BLaER1 (cell line): Measurements from ENCODE around the gene COL4A2.

Experiments
- H3K27ac ChIP-seq: shearing (Covaris generic); formaldehyde crosslinking; 2 replicates; pipeline ENCODE4 v1.8.1; 2022
- H3K27me3 ChIP-seq: shearing (Covaris generic); formaldehyde crosslinking; 2 replicates; pipeline ENCODE4 v1.8.1; 2022
- H3K36me3 ChIP-seq: shearing (Covaris generic); formaldehyde crosslinking; 2 replicates; pipeline ENCODE4 v1.8.1; 2022
- H3K4me1 ChIP-seq: shearing (Covaris generic); formaldehyde crosslinking; 2 replicates; pipeline ENCODE4 v1.8.1; 2022
- H3K4me2 ChIP-seq: shearing (Covaris generic); formaldehyde crosslinking; 2 replicates; pipeline ENCODE4 v1.8.1; 2022
- H3K4me3 ChIP-seq: shearing (Covaris generic); formaldehyde crosslinking; 2 replicates; pipeline ENCODE4 v1.8.1; 2022
- H3K9ac ChIP-seq: shearing (Covaris generic); formaldehyde crosslinking; 2 replicates; pipeline ENCODE4 v1.8.1; 2022
- H3K9me3 ChIP-seq: shearing (Covaris generic); formaldehyde crosslinking; 2 replicates; pipeline ENCODE4 v1.8.1; 2022
- H4K20me1 ChIP-seq: shearing (Covaris generic); formaldehyde crosslinking; 2 replicates; pipeline ENCODE4 v1.8.1; 2022
- Cebpa-rat ChIP-seq: shearing (Covaris generic); IDR thresholded peaks from 2 replicates; pipeline ENCODE4 v1.8.1; 2022

Gene COL4A2

GRCh38 chr13:110536006-110536693, 229.1 kb downstream of the COL4A2 start:
- Histone ChIP-seq H4K20me1 (peaks cover 5% of the 10 kb centered on the region; the same call in 1 of the 2 replicates), H3K4me1 (peaks cover 97% of the 10 kb centered on the region), H3K36me3 (no peaks in the 10 kb centered on the region), H3K27me3 (no peaks in the 10 kb centered on the region), H3K9ac (peak overlapping the region; percentile 65), H3K4me2 (peak overlapping the region; percentile 88), H3K9me3 (no peaks in the 10 kb centered on the region), H3K4me3 (peak overlapping the region; percentile 46; the same call in 1 of the 2 replicates), H3K27ac (peak overlapping the region; percentile 84)
- TF ChIP-seq Cebpa-rat = no peak

GRCh38 chr13:110538632-110539031, 231.5 kb downstream of the COL4A2 start:
- H3K4me1 ChIP-seq = peaks cover 89% of the 10 kb centered on the region
- H3K27me3 ChIP-seq = no peaks in the 10 kb centered on the region
- H3K9ac ChIP-seq = no peak overlapping the region
- TF ChIP-seq Cebpa-rat = no peak
- peaks cover 9% of the 10 kb centered on the region for H3K36me3 ChIP-seq
- H3K9me3 ChIP-seq = no peaks in the 10 kb centered on the region
- no peak overlapping the region; the same call in 1 of the 2 replicates for H3K4me3 ChIP-seq
- peak overlapping the region; percentile 83 for H3K4me2 ChIP-seq
- peak overlapping the region; percentile 76 for H3K27ac ChIP-seq
- peaks cover 11% of the 10 kb centered on the region; the same call in 1 of the 2 replicates for H4K20me1 ChIP-seq

GRCh38 chr13:110539894-110540293, 232.8 kb downstream of the COL4A2 start:
- no peaks in the 10 kb centered on the region for H3K27me3 ChIP-seq
- peak overlapping the region; percentile 38 for H3K4me2 ChIP-seq
- H3K4me1 ChIP-seq = peaks cover 76% of the 10 kb centered on the region
- peaks cover 21% of the 10 kb centered on the region for H3K36me3 ChIP-seq
- peaks cover 11% of the 10 kb centered on the region; the same call in 1 of the 2 replicates for H4K20me1 ChIP-seq
- H3K9me3 ChIP-seq = peaks cover 11% of the 10 kb centered on the region
- no peak overlapping the region for H3K4me3 ChIP-seq
- H3K27ac ChIP-seq = no peak overlapping the region
- TF ChIP-seq Cebpa-rat = no peak
- H3K9ac ChIP-seq = no peak overlapping the region

- peaks cover 22% of the 10 kb centered on the region for H3K9me3 ChIP-seq
- peaks cover 11% of the 10 kb centered on the region; the same call in 1 of the 2 replicates for H4K20me1 ChIP-seq
- H3K4me3 ChIP-seq = no peak overlapping the region
- peaks cover 32% of the 10 kb centered on the region for H3K36me3 ChIP-seq
- peaks cover 65% of the 10 kb centered on the region for H3K4me1 ChIP-seq
- no peak for TF ChIP-seq Cebpa-rat
- peak overlapping the region; percentile 44; the same call in 1 of the 2 replicates for H3K27ac ChIP-seq
- no peak overlapping the region for H3K4me2 ChIP-seq
- H3K27me3 ChIP-seq = no peaks in the 10 kb centered on the region
- no peak overlapping the region for H3K9ac ChIP-seq
These were observed 233.9 kb downstream of the COL4A2 start for GRCh38 chr13:110540871-110541525.

- Histone ChIP-seq H3K36me3 (peaks cover 33% of the 10 kb centered on the region), H3K27me3 (no peaks in the 10 kb centered on the region), H3K4me1 (peaks cover 61% of the 10 kb centered on the region), H3K4me3 (no peak overlapping the region), H3K9me3 (peaks cover 27% of the 10 kb centered on the region), H3K9ac (no peak overlapping the region), H4K20me1 (peaks cover 11% of the 10 kb centered on the region; the same call in 1 of the 2 replicates), H3K4me2 (no peak overlapping the region), H3K27ac (peak overlapping the region; percentile 44; the same call in 1 of the 2 replicates)
- no peak for TF ChIP-seq Cebpa-rat
These were observed 234.4 kb downstream of the COL4A2 start for GRCh38 chr13:110541526-110541920.

GRCh38 chr13:110542169-110542796, 235.2 kb downstream of the COL4A2 start:
- Histone ChIP-seq H3K9me3 (peaks cover 35% of the 10 kb centered on the region), H3K4me3 (no peak overlapping the region), H3K36me3 (peaks cover 39% of the 10 kb centered on the region), H3K27me3 (no peaks in the 10 kb centered on the region), H3K4me1 (peaks cover 55% of the 10 kb centered on the region), H4K20me1 (peaks cover 11% of the 10 kb centered on the region; the same call in 1 of the 2 replicates), H3K9ac (no peak overlapping the region), H3K4me2 (peak overlapping the region; percentile 18; the same call in 1 of the 2 replicates), H3K27ac (no peak overlapping the region)
- no peak for TF ChIP-seq Cebpa-rat

- H3K27ac ChIP-seq = no peak overlapping the region
- no peak overlapping the region for H3K9ac ChIP-seq
- H3K4me2 ChIP-seq = no peak overlapping the region
- no peak for TF ChIP-seq Cebpa-rat
- no peak overlapping the region for H3K4me3 ChIP-seq
- peaks cover 67% of the 10 kb centered on the region for H3K36me3 ChIP-seq
- peaks cover 42% of the 10 kb centered on the region for H4K20me1 ChIP-seq
- no peaks in the 10 kb centered on the region for H3K27me3 ChIP-seq
- H3K4me1 ChIP-seq = peaks cover 14% of the 10 kb centered on the region
- H3K9me3 ChIP-seq = peaks cover 40% of the 10 kb centered on the region
These were observed 239.3 kb downstream of the COL4A2 start for GRCh38 chr13:110546378-110546777.

GRCh38 chr13:110546926-110547325, 239.8 kb downstream of the COL4A2 start:
- H3K36me3 ChIP-seq = peaks cover 70% of the 10 kb centered on the region
- H3K4me2 ChIP-seq = no peak overlapping the region
- peaks cover 44% of the 10 kb centered on the region for H4K20me1 ChIP-seq
- TF ChIP-seq Cebpa-rat = no peak
- H3K27ac ChIP-seq = no peak overlapping the region
- no peaks in the 10 kb centered on the region for H3K27me3 ChIP-seq
- peaks cover 40% of the 10 kb centered on the region for H3K9me3 ChIP-seq
- H3K4me3 ChIP-seq = no peak overlapping the region
- H3K4me1 ChIP-seq = peaks cover 11% of the 10 kb centered on the region
- H3K9ac ChIP-seq = no peak overlapping the region

- Histone ChIP-seq H3K4me3 (no peak overlapping the region), H3K36me3 (peaks cover 62% of the 10 kb centered on the region), H3K4me2 (no peak overlapping the region), H3K9me3 (peaks cover 36% of the 10 kb centered on the region), H3K4me1 (no peaks in the 10 kb centered on the region), H3K9ac (no peak overlapping the region), H4K20me1 (peaks cover 59% of the 10 kb centered on the region), H3K27ac (no peak overlapping the region), H3K27me3 (no peaks in the 10 kb centered on the region)
- TF ChIP-seq Cebpa-rat = no peak
These were observed 242.1 kb downstream of the COL4A2 start for GRCh38 chr13:110548891-110549794.
